ENCODE results near the gene XPO6.

Gene XPO6

GRCh38 chr16:28210979-28211588, 681 bp downstream of the XPO6 start:
- peak; percentile 44 for DNase-seq (ENCODE audit: low read depth, low spot score)

- no peak for DNase-seq (ENCODE audit: low read depth, low spot score)
Observed at GRCh38 chr16:28210264-28210663, 1.5 kb downstream of the XPO6 start.

- DNase-seq (ENCODE audit: low read depth, low spot score) = no peak
Observed at GRCh38 chr16:28208824-28209223, 2.9 kb downstream of the XPO6 start.

- DNase-seq (ENCODE audit: low read depth, low spot score) = no peak
Observed at GRCh38 chr16:28208131-28208530, 3.6 kb downstream of the XPO6 start.

GRCh38 chr16:28207399-28207798, 4.4 kb downstream of the XPO6 start:
- no peak for DNase-seq (ENCODE audit: low read depth, low spot score)

- no peak for DNase-seq (ENCODE audit: low read depth, low spot score)
Observed at GRCh38 chr16:28205974-28206373, 5.8 kb downstream of the XPO6 start.

- no peak for DNase-seq (ENCODE audit: low read depth, low spot score)
Observed at GRCh38 chr16:28205117-28205899, 6.5 kb downstream of the XPO6 start.

- DNase-seq (ENCODE audit: low read depth, low spot score) = no peak
Observed at GRCh38 chr16:28204622-28205021, 7.1 kb downstream of the XPO6 start.

- DNase-seq (ENCODE audit: low read depth, low spot score) = no peak
Observed at GRCh38 chr16:28204204-28204603, 7.6 kb downstream of the XPO6 start.

- no peak for DNase-seq (ENCODE audit: low read depth, low spot score)
Observed at GRCh38 chr16:28202147-28202746, 9.5 kb downstream of the XPO6 start.

GRCh38 chr16:28200661-28201060, 11.1 kb downstream of the XPO6 start:
- DNase-seq (ENCODE audit: low read depth, low spot score) = no peak

GRCh38 chr16:28196387-28196987, 15.3 kb downstream of the XPO6 start:
- DNase-seq (ENCODE audit: low read depth, low spot score) = no peak

GRCh38 chr16:28195859-28196258, 15.9 kb downstream of the XPO6 start:
- DNase-seq (ENCODE audit: low read depth, low spot score) = no peak

- DNase-seq (ENCODE audit: low read depth, low spot score) = no peak
Observed at GRCh38 chr16:28193530-28194423, 18.0 kb downstream of the XPO6 start.

- peak; percentile 61 for DNase-seq (ENCODE audit: low read depth, low spot score)
Observed at GRCh38 chr16:28192806-28193529, 18.8 kb downstream of the XPO6 start.

- no peak for DNase-seq (ENCODE audit: low read depth, low spot score)
Observed at GRCh38 chr16:28191364-28191960, 20.3 kb downstream of the XPO6 start.

GRCh38 chr16:28189245-28189644, 22.5 kb downstream of the XPO6 start:
- DNase-seq (ENCODE audit: low read depth, low spot score) = no peak

- no peak for DNase-seq (ENCODE audit: low read depth, low spot score)
Observed at GRCh38 chr16:28188085-28188916, 23.5 kb downstream of the XPO6 start.

- no peak for DNase-seq (ENCODE audit: low read depth, low spot score)
Observed at GRCh38 chr16:28187595-28188004, 24.2 kb downstream of the XPO6 start.

- DNase-seq (ENCODE audit: low read depth, low spot score) = no peak
Observed at GRCh38 chr16:28186752-28187151, 25.0 kb downstream of the XPO6 start.

Data from activated CD4-positive, CD25-positive, alpha-beta regulatory T cell treated with anti-CD3 and anti-CD28 coated beads, Interleukin-2, amount 50 U/mL, for 16 hours (primary cell).